Colonic mucosa (tissue), 4 donors: Measurements from ENCODE around the gene KLHDC8B. TPM values are rescaled to one million over a fixed set of nuclear protein-coding genes. Genes with fewer than 3 reads are reported as not detected.

Source experiments
- DNase-seq: peaks from one replicate; pipeline ENCODE4 v3.0.0-alpha.2; 2020
- H3K27ac ChIP-seq: fragments of 200-600 bp; one replicate; pipeline ENCODE4 v1.8.0; 2021
- H3K27me3 ChIP-seq: fragments of 200-600 bp; one replicate; pipeline ENCODE4 v1.8.0; 2021
- H3K36me3 ChIP-seq: fragments of 200-600 bp; one replicate; pipeline ENCODE4 v1.8.0; 2021
- H3K4me1 ChIP-seq: fragments of 200-600 bp; one replicate; pipeline ENCODE4 v1.8.0; 2021; ENCODE audit warnings: mild to moderate bottlenecking
- H3K4me3 ChIP-seq: fragments of 200-600 bp; one replicate; pipeline ENCODE4 v1.8.0; 2021
- H3K9ac ChIP-seq, 2 donors: one replicate each; pipeline ENCODE4 v1.7.0; 2013; ENCODE audit warnings: control low read depth in 2 of 2, low read depth in 2 of 2, low read length in 2 of 2
- H3K9me3 ChIP-seq: fragments of 200-600 bp; one replicate; pipeline ENCODE4 v1.8.0; 2021
- intact Hi-C: fragments of 100-400 bp; cut with DNase I; formaldehyde crosslinking; loops from one replicate; pipeline ENCODE4 v1.14.1; 2022
- total RNA-seq, 2 donors: library from RNA; stranded (reverse); fragmentation: NEBNext Ultra II Directional in 1 of 2; extraction: Animal tissue kit (Norgen Biotek cat#: 25700) in 1 of 2; gene quantifications; one replicate each; pipeline ENCODE4 v1.2.1, GENCODE V29; 2021
- TF ChIP-seq, protein P1 (sequence below): fragments of 200-600 bp; IDR thresholded peaks from one replicate; pipeline ENCODE4 v1.8.0; 2022; ENCODE audit warnings: antibody characterized with exemption, mild to moderate bottlenecking
- donor health status: healthy.
- donor health status: DM: no; HTN: no; CAD: no.
- donor health status: DM: no; HTN: no; CAD: no.

The KLHDC8B gene
- total RNA-seq, 2 donors from 2014 or later, result 5.1 to 9.4 TPM

DNA sequence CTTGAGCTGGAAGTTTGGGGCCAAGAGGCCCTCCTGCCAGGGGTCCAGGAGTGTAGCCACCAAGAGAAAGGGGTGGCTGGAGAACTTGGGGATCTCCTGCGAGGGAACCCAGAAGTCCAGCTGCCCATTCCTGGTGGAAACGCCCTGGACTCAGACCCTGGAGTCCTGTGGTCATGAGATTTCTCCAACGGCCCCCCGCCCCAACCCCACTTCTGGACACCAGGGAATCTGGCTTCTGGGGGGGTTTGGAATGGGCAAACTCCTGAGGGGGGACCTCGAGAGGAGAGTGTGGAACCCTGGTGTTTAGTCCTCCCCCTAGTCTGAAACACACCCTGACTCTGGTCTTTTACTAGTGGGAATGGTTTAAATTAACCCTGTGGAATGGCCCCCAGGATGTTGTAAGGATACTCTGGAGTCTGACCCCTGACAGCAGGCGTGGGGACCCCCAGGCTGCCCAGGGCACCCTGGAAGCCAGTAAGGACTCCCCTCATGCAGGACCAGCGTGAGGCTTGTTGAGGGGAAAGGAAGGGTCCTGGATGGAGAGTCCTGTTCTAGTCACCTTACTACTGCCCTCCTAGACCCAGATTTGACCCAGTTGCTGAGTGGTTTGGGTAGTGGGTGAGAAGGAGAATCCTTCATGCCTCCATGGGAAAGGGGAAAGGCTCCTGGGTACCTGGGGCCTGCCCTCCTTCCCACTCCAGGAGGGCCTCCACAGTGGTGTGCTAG lies 540 bp downstream of the KLHDC8B start:
- Histone ChIP-seq H3K9ac (peak overlapping the region; percentile 72 to 95), H3K4me1 (no peaks in the 10 kb centered on the region), H3K9me3 (no peaks in the 10 kb centered on the region), H3K27me3 (no peaks in the 10 kb centered on the region), H3K27ac (peak overlapping the region; percentile 53), H3K36me3 (no peaks in the 10 kb centered on the region), H3K4me3 (peak overlapping the region; percentile 57)
- DNase-seq, result no peak
- TF ChIP-seq, protein P1, sequence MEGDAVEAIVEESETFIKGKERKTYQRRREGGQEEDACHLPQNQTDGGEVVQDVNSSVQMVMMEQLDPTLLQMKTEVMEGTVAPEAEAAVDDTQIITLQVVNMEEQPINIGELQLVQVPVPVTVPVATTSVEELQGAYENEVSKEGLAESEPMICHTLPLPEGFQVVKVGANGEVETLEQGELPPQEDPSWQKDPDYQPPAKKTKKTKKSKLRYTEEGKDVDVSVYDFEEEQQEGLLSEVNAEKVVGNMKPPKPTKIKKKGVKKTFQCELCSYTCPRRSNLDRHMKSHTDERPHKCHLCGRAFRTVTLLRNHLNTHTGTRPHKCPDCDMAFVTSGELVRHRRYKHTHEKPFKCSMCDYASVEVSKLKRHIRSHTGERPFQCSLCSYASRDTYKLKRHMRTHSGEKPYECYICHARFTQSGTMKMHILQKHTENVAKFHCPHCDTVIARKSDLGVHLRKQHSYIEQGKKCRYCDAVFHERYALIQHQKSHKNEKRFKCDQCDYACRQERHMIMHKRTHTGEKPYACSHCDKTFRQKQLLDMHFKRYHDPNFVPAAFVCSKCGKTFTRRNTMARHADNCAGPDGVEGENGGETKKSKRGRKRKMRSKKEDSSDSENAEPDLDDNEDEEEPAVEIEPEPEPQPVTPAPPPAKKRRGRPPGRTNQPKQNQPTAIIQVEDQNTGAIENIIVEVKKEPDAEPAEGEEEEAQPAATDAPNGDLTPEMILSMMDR, result no peak
- intact Hi-C loops, result loop anchor here (5.0 kb wide), 1 partner anchor 105 kb away; the partner anchor contains the start of gene C3orf62

- H3K9me3 ChIP-seq, result no peaks in the 10 kb centered on the region
- peak overlapping the region; percentile 57 for H3K4me3 ChIP-seq
- H3K9ac ChIP-seq, result peak overlapping the region; percentile 72 to 95
- no peak for DNase-seq
- intact Hi-C loops, result loop anchor here (5.0 kb wide), 1 partner anchor 105 kb away; the partner anchor contains the start of gene C3orf62
- TF ChIP-seq, protein P1, result no peak
- no peaks in the 10 kb centered on the region for H3K27me3 ChIP-seq
- no peaks in the 10 kb centered on the region for H3K4me1 ChIP-seq
- H3K36me3 ChIP-seq, result no peaks in the 10 kb centered on the region
- H3K27ac ChIP-seq, result peak overlapping the region; percentile 53
These were observed 1.2 kb downstream of the KLHDC8B start for GRCh38 chr3:49172551-49173041.

GRCh38 chr3:49173116-49173791 lies 1.9 kb downstream of the KLHDC8B start:
- Histone ChIP-seq H3K27me3 (no peaks in the 10 kb centered on the region), H3K9me3 (no peaks in the 10 kb centered on the region), H3K4me3 (peak overlapping the region; percentile 57), H3K4me1 (no peaks in the 10 kb centered on the region), H3K27ac (no peak overlapping the region), H3K9ac (peak overlapping the region; percentile 72 to 95), H3K36me3 (no peaks in the 10 kb centered on the region)
- DNase-seq, result no peak
- TF ChIP-seq, protein P1, result no peak
- intact Hi-C loops, result loop anchor here (5.0 kb wide), 1 partner anchor 104 kb away; the partner anchor contains the start of gene C3orf62

GRCh38 chr3:49173792-49174170 lies 2.4 kb downstream of the KLHDC8B start:
- Histone ChIP-seq H3K9ac (peak overlapping the region; percentile 43 to 72), H3K4me3 (no peak overlapping the region), H3K36me3 (no peaks in the 10 kb centered on the region), H3K27ac (no peak overlapping the region), H3K27me3 (no peaks in the 10 kb centered on the region), H3K9me3 (no peaks in the 10 kb centered on the region), H3K4me1 (no peaks in the 10 kb centered on the region)
- intact Hi-C loops, result loop anchor here (5.0 kb wide), 1 partner anchor 104 kb away; the partner anchor contains the start of gene C3orf62
- TF ChIP-seq, protein P1, result no peak
- DNase-seq, result no peak

DNA sequence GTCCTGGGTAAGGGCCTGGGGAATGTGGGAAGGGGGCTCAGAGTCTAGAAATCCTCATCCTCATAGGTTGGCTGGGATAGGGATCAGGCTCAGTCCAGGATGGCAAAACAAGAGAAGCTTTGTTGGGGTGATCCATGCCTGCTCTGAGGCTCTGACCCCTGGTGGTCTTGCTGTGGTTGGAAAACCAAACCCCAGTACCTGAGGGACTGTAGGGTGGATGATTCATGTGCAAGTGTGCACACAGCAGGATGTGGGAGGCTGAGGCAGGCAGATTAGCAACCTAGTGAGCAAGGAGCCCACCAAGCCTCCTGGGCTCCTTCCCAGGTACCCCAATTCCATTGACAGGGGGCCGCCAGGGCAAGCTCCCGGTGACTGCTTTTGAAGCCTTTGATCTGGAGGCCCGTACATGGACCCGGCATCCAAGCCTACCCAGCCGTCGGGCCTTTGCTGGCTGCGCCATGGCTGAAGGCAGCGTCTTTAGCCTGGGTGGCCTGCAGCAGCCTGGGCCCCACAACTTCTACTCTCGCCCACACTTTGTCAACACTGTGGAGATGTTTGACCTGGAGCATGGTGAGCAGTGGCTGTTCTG lies 3.1 kb downstream of the KLHDC8B start:
- no peaks in the 10 kb centered on the region for H3K36me3 ChIP-seq
- no peaks in the 10 kb centered on the region for H3K4me1 ChIP-seq
- TF ChIP-seq, protein P1, result no peak
- no peak overlapping the region for H3K4me3 ChIP-seq
- no peaks in the 10 kb centered on the region for H3K9me3 ChIP-seq
- intact Hi-C loops, result loop anchor here (5.0 kb wide), 1 partner anchor 103 kb away; the partner anchor contains the start of gene C3orf62
- no peak for DNase-seq
- no peak overlapping the region for H3K27ac ChIP-seq
- H3K9ac ChIP-seq, result no peak overlapping the region
- no peaks in the 10 kb centered on the region for H3K27me3 ChIP-seq
